MM.1S (cell line): ENCODE measurements around the gene CCDC85C.

Source experiments
- CTCF ChIP-seq: fragments of 300-600 bp; sonication (generic); IDR thresholded peaks from 2 replicates; pipeline ENCODE4 v1.5.1; 2016; ENCODE audit warnings: antibody characterized with exemption, low read length, mixed read lengths
- EZH2 ChIP-seq: fragments of 300-600 bp; sonication (generic); optimal IDR thresholded peaks from 2 replicates; pipeline ENCODE3; 2017; ENCODE audit warnings: low read depth, mild to moderate bottlenecking, antibody characterized with exemption, low read length, mixed read lengths
- EZH2phosphoT487 ChIP-seq: fragments of 300-600 bp; sonication (generic); IDR thresholded peaks from 2 replicates; pipeline ENCODE4 v1.6.1; 2018; ENCODE audit warnings: antibody characterized with exemption, low read length

GRCh38 chr14:99571303-99571986 is 32.6 kb downstream of the CCDC85C start:
- no peak for TF ChIP-seq CTCF
- TF ChIP-seq EZH2phosphoT487, result no peak
- no peak for TF ChIP-seq EZH2
